Caco-2 (cell line): ENCODE data around the gene TEX13B. TPM values are rescaled to one million over a fixed set of nuclear protein-coding genes. Genes with fewer than 3 reads are reported as not detected.

Source experiments
- BruUV-seq: library from RNA; stranded (reverse); fragments of 400-500 nt; replicated peaks from 2 replicates; lab custom pipeline; 2021; lab: Mats Ljungman, UMichigan
- CTCF ChIA-PET: fragments of 300-600 bp; sonication (Branson Sonifier 250); formaldehyde crosslinking; loops from one replicate; lab custom pipeline; 2022; ENCODE audit warnings: antibody characterized with exemption; lab: Charles Lee
- POLR2A ChIA-PET: fragments of 300-600 bp; sonication (Branson Sonifier 250); formaldehyde crosslinking; loops from one replicate; lab custom pipeline; 2022; ENCODE audit warnings: antibody characterized with exemption; lab: Charles Lee
- DNase-seq, 2 experiments: peaks; one replicate each; pipeline versions ENCODE4 v3.0.0 to v3.0.0-alpha.2; 2020 to 2022
- H3K27me3 ChIP-seq: replicated peaks from 2 replicates; pipeline ENCODE4 v1.6.0; 2011; ENCODE audit warnings: low read length; ENCODE audit not compliant: control insufficient read depth, insufficient read depth
- H3K36me3 ChIP-seq: 2 replicates; pipeline ENCODE4 v1.5.1; 2011; ENCODE audit warnings: low read length; ENCODE audit not compliant: control insufficient read depth, insufficient read depth
- H3K4me1 ChIP-seq: fragments of 250-450 bp; sonication (Bioruptor Pico); 2 replicates; pipeline ENCODE4 v1.5.1; 2020; ENCODE audit warnings: mild to moderate bottlenecking
- H3K4me3 ChIP-seq: 2 replicates; pipeline ENCODE4 v1.5.1; 2011; ENCODE audit warnings: low read depth, mild to moderate bottlenecking, control low read depth, low read length
- H3K9me3 ChIP-seq: fragments of 250-450 bp; sonication (Bioruptor Pico); 2 replicates; pipeline ENCODE4 v1.5.1; 2020; ENCODE audit warnings: mild to moderate bottlenecking, moderate library complexity
- H3K27ac Mint-ChIP-seq: one replicate; pipeline ENCODE4 v1.8.0; 2022; ENCODE audit warnings: mixed read lengths; ENCODE audit not compliant: unreplicated experiment
- H3K27me3 Mint-ChIP-seq: one replicate; pipeline ENCODE4 v1.8.0; 2022; ENCODE audit warnings: mixed read lengths; ENCODE audit not compliant: insufficient read depth, unreplicated experiment
- H3K36me3 Mint-ChIP-seq: one replicate; pipeline ENCODE4 v1.8.0; 2022; ENCODE audit warnings: mild to moderate bottlenecking, mixed read lengths; ENCODE audit not compliant: insufficient read depth, unreplicated experiment
- H3K4me1 Mint-ChIP-seq: one replicate; pipeline ENCODE4 v1.8.0; 2022; ENCODE audit warnings: low read depth, mixed read lengths; ENCODE audit not compliant: unreplicated experiment
- H3K4me3 Mint-ChIP-seq: one replicate; pipeline ENCODE4 v1.8.0; 2022; ENCODE audit warnings: mild to moderate bottlenecking, moderate library complexity, mixed read lengths; ENCODE audit not compliant: unreplicated experiment
- H3K9me3 Mint-ChIP-seq: one replicate; pipeline ENCODE4 v1.8.0; 2022; ENCODE audit warnings: mixed read lengths; ENCODE audit not compliant: unreplicated experiment
- CTCF ChIP-seq, 2 experiments: fragments of 200-600 bp in 1 of 2; IDR thresholded peaks; 1 replicate in 1 of 2; 2 replicates in 1 of 2; pipeline versions ENCODE4 v1.5.1 to v1.8.0; 2011 to 2022; ENCODE audit warnings: antibody characterized with exemption in 1 of 2, control low read depth in 1 of 2, inconsistent platforms in 1 of 2, low read depth in 1 of 2, low read length in 1 of 2, mild to moderate bottlenecking in 1 of 2, moderate library complexity in 1 of 2; ENCODE audit not compliant: insufficient read depth in 1 of 2, severe bottlenecking in 1 of 2, unreplicated experiment in 1 of 2
- intact Hi-C: fragments of 100-400 bp; cut with micrococcal nuclease; formaldehyde crosslinking; loops from one replicate; pipeline ENCODE4 v1.10.0; 2022; ENCODE audit not compliant: unreplicated experiment
- total RNA-seq: library from RNA; stranded (reverse); gene quantifications from 2 replicates; pipeline ENCODE4 v1.2.3, GENCODE V29; 2022

TEX13B gene
- total RNA-seq, 1 experiment from 2014 or later, result not detected

- POLR2A ChIA-PET, result no interaction called here
- no peaks in the 10 kb centered on the region for H3K36me3 ChIP-seq
- CTCF ChIA-PET, result no interaction called here
- TF ChIP-seq CTCF (IDR thresholded peaks at IDR 0.05; ENCODE audit: insufficient read depth in 1 of 2, low read depth in 1 of 2, low read length in 1 of 2, severe bottlenecking in 1 of 2, unreplicated experiment in 1 of 2), result peak; percentile 31 to 38
- DNase-seq, result peak; percentile 24 to 35
- Mint-ChIP-seq H3K27ac (no peak overlapping the region), H3K4me3 (no peak overlapping the region), H3K36me3 (no peaks in the 10 kb centered on the region), H3K9me3 (no peaks in the 10 kb centered on the region), H3K4me1 (no peaks in the 10 kb centered on the region), H3K27me3 (peaks cover 7% of the 10 kb centered on the region)
- H3K4me1 ChIP-seq, result no peaks in the 10 kb centered on the region
- H3K9me3 ChIP-seq, result no peaks in the 10 kb centered on the region
- no peaks in the 10 kb centered on the region for H3K27me3 ChIP-seq
- no peak overlapping the region for H3K4me3 ChIP-seq
- intact Hi-C loops, result no loop called here
- no TSS peak for BruUV-seq
These were observed 19.1 kb upstream of the TEX13B start for GRCh38 chrX:108001218-108001814.

- no peaks in the 10 kb centered on the region for H3K4me1 ChIP-seq
- no peaks in the 10 kb centered on the region for H3K27me3 ChIP-seq
- Mint-ChIP-seq H3K4me1 (no peaks in the 10 kb centered on the region), H3K27me3 (peaks cover 7% of the 10 kb centered on the region), H3K36me3 (no peaks in the 10 kb centered on the region), H3K4me3 (no peak overlapping the region), H3K27ac (no peak overlapping the region), H3K9me3 (no peaks in the 10 kb centered on the region)
- H3K4me3 ChIP-seq, result no peak overlapping the region
- TF ChIP-seq CTCF (IDR thresholded peaks at IDR 0.05; ENCODE audit: insufficient read depth in 1 of 2, low read depth in 1 of 2, low read length in 1 of 2, severe bottlenecking in 1 of 2, unreplicated experiment in 1 of 2), result no peak
- intact Hi-C loops, result no loop called here
- POLR2A ChIA-PET, result no interaction called here
- no peak for DNase-seq
- no peaks in the 10 kb centered on the region for H3K36me3 ChIP-seq
- no TSS peak for BruUV-seq
- CTCF ChIA-PET, result no interaction called here
- no peaks in the 10 kb centered on the region for H3K9me3 ChIP-seq
These were observed 18.6 kb upstream of the TEX13B start for GRCh38 chrX:108000751-108001150.

- Mint-ChIP-seq H3K9me3 (no peaks in the 10 kb centered on the region), H3K4me1 (no peaks in the 10 kb centered on the region), H3K36me3 (no peaks in the 10 kb centered on the region), H3K4me3 (no peak overlapping the region), H3K27ac (no peak overlapping the region), H3K27me3 (no peaks in the 10 kb centered on the region)
- CTCF ChIA-PET, result no interaction called here
- Histone ChIP-seq H3K9me3 (no peaks in the 10 kb centered on the region), H3K4me1 (no peaks in the 10 kb centered on the region), H3K27me3 (no peaks in the 10 kb centered on the region), H3K36me3 (no peaks in the 10 kb centered on the region), H3K4me3 (no peak overlapping the region)
- POLR2A ChIA-PET, result no interaction called here
- intact Hi-C loops, result no loop called here
- no TSS peak for BruUV-seq
- no peak for TF ChIP-seq CTCF (IDR thresholded peaks at IDR 0.05; ENCODE audit: insufficient read depth in 1 of 2, low read depth in 1 of 2, low read length in 1 of 2, severe bottlenecking in 1 of 2, unreplicated experiment in 1 of 2)
- no peak for DNase-seq
These were observed 14.0 kb upstream of the TEX13B start for GRCh38 chrX:107996124-107996523.
